Mesendoderm (in vitro differentiated cells): ENCODE data around the gene APOD. TPM values are rescaled to one million over a fixed set of nuclear protein-coding genes. Genes with fewer than 3 reads are reported as not detected.

ENCODE experiments used
- DNase-seq: peaks from one replicate; pipeline ENCODE4 v3.0.0; 2013
- H2AK5ac ChIP-seq: 2 replicates; pipeline ENCODE4 v1.6.1; 2013; ENCODE audit warnings: low read length, inconsistent platforms
- H2BK120ac ChIP-seq: 2 replicates; pipeline ENCODE4 v1.6.1; 2013; ENCODE audit warnings: low read depth, mild to moderate bottlenecking, low read length, moderate library complexity, mixed read lengths
- H2BK15ac ChIP-seq: replicated peaks from 2 replicates; pipeline ENCODE4 v1.6.1; 2013; ENCODE audit warnings: low read depth, mild to moderate bottlenecking, moderate library complexity
- H2BK5ac ChIP-seq: 2 replicates; pipeline ENCODE4 v1.6.1; 2013; ENCODE audit warnings: low read length, inconsistent platforms
- H3K18ac ChIP-seq: 2 replicates; pipeline ENCODE4 v1.6.1; 2013; ENCODE audit warnings: mild to moderate bottlenecking, low read length, mixed read lengths
- H3K23ac ChIP-seq: one replicate; pipeline ENCODE4 v1.6.1; 2013; ENCODE audit warnings: low read length
- H3K27ac ChIP-seq: 2 replicates; pipeline ENCODE4 v1.5.1; 2013; ENCODE audit warnings: low read depth, mild to moderate bottlenecking, inconsistent platforms, low read length, moderate library complexity
- H3K27me3 ChIP-seq: 2 replicates; pipeline ENCODE4 v1.6.1; 2013; ENCODE audit warnings: low read length, control low read depth, mild to moderate bottlenecking, inconsistent platforms; ENCODE audit not compliant: insufficient read depth, poor library complexity
- H3K36me3 ChIP-seq: 2 replicates; pipeline ENCODE4 v1.6.1; 2013; ENCODE audit warnings: low read length, inconsistent platforms; ENCODE audit not compliant: control insufficient read depth, insufficient read depth
- H3K4ac ChIP-seq: one replicate; pipeline ENCODE4 v1.6.1; 2013; ENCODE audit warnings: low read depth, mild to moderate bottlenecking, low read length, moderate library complexity
- H3K4me1 ChIP-seq: 2 replicates; pipeline ENCODE4 v1.6.1; 2013; ENCODE audit warnings: low read depth, low read length, inconsistent platforms; ENCODE audit not compliant: control insufficient read depth
- H3K4me2 ChIP-seq: 2 replicates; pipeline ENCODE4 v1.6.1; 2013; ENCODE audit warnings: low read length
- H3K4me3 ChIP-seq: 2 replicates; pipeline ENCODE4 v1.5.1; 2013; ENCODE audit warnings: mild to moderate bottlenecking, low read length
- H3K56ac ChIP-seq: one replicate; pipeline ENCODE4 v1.6.1; 2013; ENCODE audit warnings: low read length
- H3K79me1 ChIP-seq: 2 replicates; pipeline ENCODE4 v1.6.1; 2013; ENCODE audit warnings: low read length, inconsistent platforms
- H3K79me2 ChIP-seq: 2 replicates; pipeline ENCODE4 v1.6.1; 2013; ENCODE audit warnings: mild to moderate bottlenecking, low read length; ENCODE audit not compliant: control insufficient read depth, insufficient read depth
- H3K9ac ChIP-seq: 2 replicates; pipeline ENCODE4 v1.6.1; 2013; ENCODE audit warnings: low read length, inconsistent platforms
- H4K5ac ChIP-seq: one replicate; pipeline ENCODE4 v1.6.1; 2013; ENCODE audit warnings: low read length
- H4K8ac ChIP-seq: one replicate; pipeline ENCODE4 v1.6.1; 2013; ENCODE audit warnings: low read depth, mild to moderate bottlenecking, control low read depth, low read length, moderate library complexity
- WGBS: extraction: QIAGEN DNeasy Blood & Tissue Kit; methylation state at CpG from one replicate; pipeline ENCODE4 v1.1.7; 2013; ENCODE audit warnings: low lambda C conversion rate, missing lambda C conversion rate; ENCODE audit not compliant: insufficient coverage; ENCODE audit errors: extremely low coverage; 5-methylcytosine and 5-hydroxymethylcytosine counted together
- small RNA-seq: library from polyadenylated mRNA; stranded (forward); fragments of <200 nt; extraction: miRNeasy Mini kit (QIAGEN cat#:217004); gene quantifications from one replicate; pipeline ENCODE3, GENCODE V24; 2013; ENCODE audit not compliant: insufficient read depth

The APOD gene

DNA sequence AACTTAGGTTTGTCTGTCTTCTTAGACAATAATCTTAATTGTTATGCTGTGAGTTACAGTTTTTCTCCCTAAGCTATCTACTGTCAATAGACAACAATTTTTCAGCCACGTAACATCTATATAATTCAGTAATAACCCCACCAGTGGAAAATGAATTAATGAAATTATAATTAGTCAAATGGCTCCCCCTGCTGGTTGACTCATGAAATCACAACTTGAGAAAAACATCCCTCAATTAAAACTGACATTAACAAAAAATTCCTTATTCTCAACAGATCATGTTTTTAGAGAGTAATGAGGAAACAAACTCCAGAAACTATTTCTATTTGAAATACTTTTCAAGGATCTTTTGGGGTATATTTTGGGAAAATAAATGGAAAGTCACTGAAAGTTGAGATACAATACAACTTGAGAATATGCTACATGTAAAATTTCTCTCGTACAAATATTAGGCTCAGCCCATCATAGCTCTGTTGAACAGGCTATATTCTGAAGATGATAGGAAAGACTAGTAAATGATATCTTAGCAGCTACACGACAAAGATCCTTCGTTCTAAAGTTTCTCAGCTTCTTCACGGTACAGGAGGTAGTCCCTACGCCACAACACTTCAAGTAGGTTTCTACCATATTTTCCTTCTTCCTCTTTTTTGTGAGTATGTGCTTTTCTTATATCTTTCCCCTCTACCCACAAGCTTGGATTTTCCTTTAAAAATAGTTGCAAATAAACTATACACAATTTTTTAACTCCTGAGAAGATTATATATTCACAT, 61.3 kb downstream of the APOD start:
- Histone ChIP-seq H3K36me3 (peaks cover 2% of the 10 kb centered on the region), H3K27ac (no peak overlapping the region), H2BK15ac (no peak overlapping the region), H3K18ac (no peak overlapping the region), H3K9ac (no peak overlapping the region), H3K4me3 (no peak overlapping the region), H3K56ac (no peak overlapping the region), H2BK5ac (no peak overlapping the region), H2BK120ac (no peak overlapping the region), H3K4me2 (no peak overlapping the region), H3K4ac (no peak overlapping the region), H4K5ac (no peak overlapping the region), H2AK5ac (no peak overlapping the region), H3K4me1 (no peaks in the 10 kb centered on the region), H3K27me3 (no peaks in the 10 kb centered on the region), H4K8ac (no peak overlapping the region), H3K23ac (no peak overlapping the region), H3K79me2 (no peaks in the 10 kb centered on the region), H3K79me1 (no peaks in the 10 kb centered on the region)
- DNase-seq = no peak
- WGBS = no CpG with 5 or more reads among the region's 6 CpGs

Small RNAs within 50 kb of the gene (small RNA-seq; reads per million reads assigned to genes)
- not detected for gene RN7SL73P
- gene RNU6ATAC24P = not detected
